Measurements from ENCODE around the gene FCRLB. TPM values are rescaled to one million over a fixed set of nuclear protein-coding genes. Genes with fewer than 3 reads are reported as not detected.

FCRLB gene
- total and polyA plus RNA-seq, 9 of the 15 experiments (the other 6 are each of a cell fraction or from before 2014, with no cell fraction given), result 0.20 to 4.6 (median 1.3) TPM

DNA sequence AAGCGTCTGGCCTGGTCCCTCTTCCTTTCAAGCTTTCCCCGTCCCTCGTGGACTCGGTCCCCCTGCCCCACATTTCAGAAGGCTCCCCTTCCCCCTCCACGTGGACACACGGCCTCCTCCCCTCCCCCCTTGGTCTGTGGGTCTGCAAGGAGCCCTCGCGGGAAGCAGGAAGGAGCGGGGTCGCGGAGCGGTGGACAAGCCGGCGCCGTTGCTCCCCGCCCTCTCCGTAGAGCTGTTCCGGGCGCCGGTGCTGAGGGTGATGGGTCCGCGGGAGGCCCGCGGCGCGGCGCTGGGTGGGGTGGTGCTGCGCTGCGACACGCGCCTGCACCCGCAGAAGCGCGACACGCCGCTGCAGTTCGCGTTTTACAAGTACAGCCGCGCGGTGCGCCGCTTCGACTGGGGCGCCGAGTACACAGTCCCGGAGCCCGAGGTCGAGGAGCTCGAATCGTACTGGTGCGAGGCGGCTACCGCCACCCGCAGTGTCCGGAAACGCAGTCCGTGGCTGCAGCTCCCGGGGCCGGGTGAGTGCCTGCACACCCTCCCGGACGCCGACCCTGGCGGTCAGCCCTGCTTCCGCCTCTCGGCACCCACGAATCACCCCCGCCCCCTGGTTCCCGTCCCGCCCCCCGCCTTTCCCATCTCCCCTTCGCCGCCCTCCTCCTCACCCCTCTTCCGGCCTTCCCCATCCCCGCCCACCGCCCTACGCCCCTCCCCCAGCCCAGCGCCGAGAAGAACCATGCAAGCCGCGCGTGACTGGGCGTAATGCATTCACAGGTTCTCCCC is 5.3 kb downstream of the FCRLB start (continued):
- TF ChIP-seq, protein P1, sequence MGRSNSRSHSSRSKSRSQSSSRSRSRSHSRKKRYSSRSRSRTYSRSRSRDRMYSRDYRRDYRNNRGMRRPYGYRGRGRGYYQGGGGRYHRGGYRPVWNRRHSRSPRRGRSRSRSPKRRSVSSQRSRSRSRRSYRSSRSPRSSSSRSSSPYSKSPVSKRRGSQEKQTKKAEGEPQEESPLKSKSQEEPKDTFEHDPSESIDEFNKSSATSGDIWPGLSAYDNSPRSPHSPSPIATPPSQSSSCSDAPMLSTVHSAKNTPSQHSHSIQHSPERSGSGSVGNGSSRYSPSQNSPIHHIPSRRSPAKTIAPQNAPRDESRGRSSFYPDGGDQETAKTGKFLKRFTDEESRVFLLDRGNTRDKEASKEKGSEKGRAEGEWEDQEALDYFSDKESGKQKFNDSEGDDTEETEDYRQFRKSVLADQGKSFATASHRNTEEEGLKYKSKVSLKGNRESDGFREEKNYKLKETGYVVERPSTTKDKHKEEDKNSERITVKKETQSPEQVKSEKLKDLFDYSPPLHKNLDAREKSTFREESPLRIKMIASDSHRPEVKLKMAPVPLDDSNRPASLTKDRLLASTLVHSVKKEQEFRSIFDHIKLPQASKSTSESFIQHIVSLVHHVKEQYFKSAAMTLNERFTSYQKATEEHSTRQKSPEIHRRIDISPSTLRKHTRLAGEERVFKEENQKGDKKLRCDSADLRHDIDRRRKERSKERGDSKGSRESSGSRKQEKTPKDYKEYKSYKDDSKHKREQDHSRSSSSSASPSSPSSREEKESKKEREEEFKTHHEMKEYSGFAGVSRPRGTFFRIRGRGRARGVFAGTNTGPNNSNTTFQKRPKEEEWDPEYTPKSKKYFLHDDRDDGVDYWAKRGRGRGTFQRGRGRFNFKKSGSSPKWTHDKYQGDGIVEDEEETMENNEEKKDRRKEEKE (IDR thresholded peaks at IDR 0.05; ENCODE audit: borderline replicate concordance in 1 of 2, control insufficient read depth in 1 of 2, low read depth in 2 of 2, low read length in 1 of 2), result no peak; a peak in 1 of 4 replicates
- TF ChIP-seq HMG20A (CRISPR knock-in tag; conservative IDR thresholded peaks at IDR 0.05), result no peak
- no peak for TF ChIP-seq SRSF7 (optimal IDR thresholded peaks at IDR 0.05; ENCODE audit: low read depth, low read length)
- no peak for TF ChIP-seq HNRNPH1 (optimal IDR thresholded peaks at IDR 0.05; ENCODE audit: low read depth, low read length)
- no peak for TF ChIP-seq ZNF436 (CRISPR knock-in tag; IDR thresholded peaks at IDR 0.05)
- TF ChIP-seq, protein P2, sequence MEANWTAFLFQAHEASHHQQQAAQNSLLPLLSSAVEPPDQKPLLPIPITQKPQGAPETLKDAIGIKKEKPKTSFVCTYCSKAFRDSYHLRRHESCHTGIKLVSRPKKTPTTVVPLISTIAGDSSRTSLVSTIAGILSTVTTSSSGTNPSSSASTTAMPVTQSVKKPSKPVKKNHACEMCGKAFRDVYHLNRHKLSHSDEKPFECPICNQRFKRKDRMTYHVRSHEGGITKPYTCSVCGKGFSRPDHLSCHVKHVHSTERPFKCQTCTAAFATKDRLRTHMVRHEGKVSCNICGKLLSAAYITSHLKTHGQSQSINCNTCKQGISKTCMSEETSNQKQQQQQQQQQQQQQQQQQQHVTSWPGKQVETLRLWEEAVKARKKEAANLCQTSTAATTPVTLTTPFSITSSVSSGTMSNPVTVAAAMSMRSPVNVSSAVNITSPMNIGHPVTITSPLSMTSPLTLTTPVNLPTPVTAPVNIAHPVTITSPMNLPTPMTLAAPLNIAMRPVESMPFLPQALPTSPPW (CRISPR knock-in tag; IDR thresholded peaks at IDR 0.05), result peak; percentile 90
- TF ChIP-seq U2AF1 (optimal IDR thresholded peaks at IDR 0.05; ENCODE audit: low read depth, low read length), result peak; percentile 94
- TF ChIP-seq, protein P3, sequence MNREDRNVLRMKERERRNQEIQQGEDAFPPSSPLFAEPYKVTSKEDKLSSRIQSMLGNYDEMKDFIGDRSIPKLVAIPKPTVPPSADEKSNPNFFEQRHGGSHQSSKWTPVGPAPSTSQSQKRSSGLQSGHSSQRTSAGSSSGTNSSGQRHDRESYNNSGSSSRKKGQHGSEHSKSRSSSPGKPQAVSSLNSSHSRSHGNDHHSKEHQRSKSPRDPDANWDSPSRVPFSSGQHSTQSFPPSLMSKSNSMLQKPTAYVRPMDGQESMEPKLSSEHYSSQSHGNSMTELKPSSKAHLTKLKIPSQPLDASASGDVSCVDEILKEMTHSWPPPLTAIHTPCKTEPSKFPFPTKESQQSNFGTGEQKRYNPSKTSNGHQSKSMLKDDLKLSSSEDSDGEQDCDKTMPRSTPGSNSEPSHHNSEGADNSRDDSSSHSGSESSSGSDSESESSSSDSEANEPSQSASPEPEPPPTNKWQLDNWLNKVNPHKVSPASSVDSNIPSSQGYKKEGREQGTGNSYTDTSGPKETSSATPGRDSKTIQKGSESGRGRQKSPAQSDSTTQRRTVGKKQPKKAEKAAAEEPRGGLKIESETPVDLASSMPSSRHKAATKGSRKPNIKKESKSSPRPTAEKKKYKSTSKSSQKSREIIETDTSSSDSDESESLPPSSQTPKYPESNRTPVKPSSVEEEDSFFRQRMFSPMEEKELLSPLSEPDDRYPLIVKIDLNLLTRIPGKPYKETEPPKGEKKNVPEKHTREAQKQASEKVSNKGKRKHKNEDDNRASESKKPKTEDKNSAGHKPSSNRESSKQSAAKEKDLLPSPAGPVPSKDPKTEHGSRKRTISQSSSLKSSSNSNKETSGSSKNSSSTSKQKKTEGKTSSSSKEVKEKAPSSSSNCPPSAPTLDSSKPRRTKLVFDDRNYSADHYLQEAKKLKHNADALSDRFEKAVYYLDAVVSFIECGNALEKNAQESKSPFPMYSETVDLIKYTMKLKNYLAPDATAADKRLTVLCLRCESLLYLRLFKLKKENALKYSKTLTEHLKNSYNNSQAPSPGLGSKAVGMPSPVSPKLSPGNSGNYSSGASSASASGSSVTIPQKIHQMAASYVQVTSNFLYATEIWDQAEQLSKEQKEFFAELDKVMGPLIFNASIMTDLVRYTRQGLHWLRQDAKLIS (CRISPR knock-in tag; IDR thresholded peaks at IDR 0.05), result peak; percentile 58; the same call in 1 of the 2 replicates
- peak; percentile 70 for TF ChIP-seq RBBP5 (IDR thresholded peaks at IDR 0.05; ENCODE audit: borderline replicate concordance, insufficient read depth, low read length, poor library complexity, severe bottlenecking)
- peak; percentile 6 to 27; a peak in 3 of 4 replicates for TF ChIP-seq RAD21 (CRISPR knock-in tag; conservative IDR thresholded peaks at IDR 0.05 in 1 of 2, IDR thresholded peaks at IDR 0.05 in 1 of 2)
- TF ChIP-seq GATAD2B (IDR thresholded peaks at IDR 0.05; ENCODE audit: borderline replicate concordance), result peak; percentile 31; the same call in 1 of the 2 replicates

All from K562 (cell line).